Caki2 (cell line): Measurements from ENCODE around the gene MFSD11. TPM values are rescaled to one million over a fixed set of nuclear protein-coding genes. Genes with fewer than 3 reads are reported as not detected.
A peak's percentile ranks its signal among the peaks of the same experiment; 100 is the strongest.
"Not testable (repeated sequence)": the region's sequence is repeated elsewhere in the genome, so short reads cannot be mapped to it uniquely, and the experiment has no call there.

Experiments
- DNase-seq: peaks from one replicate; pipeline ENCODE4 v3.0.0-alpha.2; 2015; ENCODE audit warnings: low read depth
- in situ Hi-C: cut with HindIII; loops from 2 replicates; pipeline ENCODE4 v1.10.0; 2016; ENCODE audit warnings: low sequenced_read_pairs, low pct_unique_long_range_greater_than_20kb, mixed read lengths
- total RNA-seq: library from RNA; depleted of rRNA; stranded (reverse); fragments of >200 nt; shearing (Covaris generic); gene quantifications from 2 replicates; pipeline ENCODE4 v1.2.3, GENCODE V29; 2014; ENCODE audit warnings: low replicate concordance; rRNA removed

MFSD11 gene
- 8.5 and 19.0 TPM in 2 replicates for total RNA-seq

GRCh38 chr17:76737676-76738467 lies at the start of gene MFSD11:
MFSD11 (plus strand) TSS chr17:76738119; CDS start chr17:76738353, 234 bp downstream.
- DNase-seq = no peak
- in situ Hi-C loops = no loop called here

- in situ Hi-C loops = no loop called here
Measured at GRCh38 chr17:76688165-76688622, 49.7 kb upstream of the MFSD11 start.

GRCh38 chr17:76689859-76690258 lies 48.1 kb upstream of the MFSD11 start:
- no peak for DNase-seq
- in situ Hi-C loops = no loop called here

More at GRCh38 chr17:76688165-76688622, 49.7 kb upstream of the MFSD11 start:
- DNase-seq = peak; percentile 55

- in situ Hi-C loops = no loop called here
- DNase-seq = no peak
Measured at GRCh38 chr17:76690596-76691280, 47.2 kb upstream of the MFSD11 start.

- peak; percentile 68 for DNase-seq
- in situ Hi-C loops = no loop called here
Measured at GRCh38 chr17:76691379-76692191, 46.3 kb upstream of the MFSD11 start.

- in situ Hi-C loops = no loop called here
- DNase-seq = no peak
Measured at GRCh38 chr17:76695059-76695831, 42.7 kb upstream of the MFSD11 start.

GRCh38 chr17:76696763-76697701 lies 40.9 kb upstream of the MFSD11 start:
- DNase-seq = no peak

GRCh38 chr17:76697702-76698465 lies 40.0 kb upstream of the MFSD11 start:
- peak; percentile 61 for DNase-seq
- in situ Hi-C loops = no loop called here

More at GRCh38 chr17:76696763-76697701, 40.9 kb upstream of the MFSD11 start:
- in situ Hi-C loops = no loop called here

- DNase-seq, in situ Hi-C loops: not testable (repeated sequence)
Measured at GRCh38 chr17:76698466-76698977, 39.4 kb upstream of the MFSD11 start.

GRCh38 chr17:76700270-76700616 lies 37.7 kb upstream of the MFSD11 start:
- DNase-seq = no peak
- in situ Hi-C loops = no loop called here

GRCh38 chr17:76700617-76701470 lies 37.1 kb upstream of the MFSD11 start:
- no peak for DNase-seq

GRCh38 chr17:76701471-76701967 lies 36.4 kb upstream of the MFSD11 start:
- DNase-seq = no peak
- in situ Hi-C loops = no loop called here

More at GRCh38 chr17:76700617-76701470, 37.1 kb upstream of the MFSD11 start:
- in situ Hi-C loops = no loop called here

- in situ Hi-C loops = no loop called here
- DNase-seq = no peak
Measured at GRCh38 chr17:76702076-76702475, 35.8 kb upstream of the MFSD11 start.

- no peak for DNase-seq
- in situ Hi-C loops = no loop called here
Measured at GRCh38 chr17:76702941-76703637, 34.8 kb upstream of the MFSD11 start.
